Astrocyte (in vitro differentiated cells and primary cell): ENCODE data around the gene H3-3A. TPM values are rescaled to one million over a fixed set of nuclear protein-coding genes. Genes with fewer than 3 reads are reported as not detected.

ENCODE experiments used
- DNase-seq: peaks from one replicate; pipeline ENCODE4 v3.0.0-alpha.2; 2010; ENCODE audit warnings: low read depth
- FAIRE-seq: peaks from 2 replicates; lab custom pipeline; 2011; peaks lifted over from hg19 to GRCh38; lab: Jason Lieb, UNC
- H2AFZ ChIP-seq: 2 replicates; pipeline ENCODE4 v1.6.0; 2012; ENCODE audit warnings: low read depth, low read length, inconsistent platforms
- H3K27ac ChIP-seq: 2 replicates; pipeline ENCODE4 v1.5.1; 2011; ENCODE audit warnings: low read depth, low read length, inconsistent platforms
- H3K27me3 ChIP-seq: 2 replicates; pipeline ENCODE4 v1.6.0; 2011; ENCODE audit warnings: low read length, inconsistent platforms; ENCODE audit not compliant: insufficient read depth
- H3K36me3 ChIP-seq: 2 replicates; pipeline ENCODE4 v1.5.1; 2011; ENCODE audit warnings: low read length, inconsistent platforms; ENCODE audit not compliant: insufficient read depth
- H3K4me1 ChIP-seq: 2 replicates; pipeline ENCODE4 v1.5.1; 2011; ENCODE audit warnings: low read length, inconsistent platforms; ENCODE audit not compliant: insufficient read depth
- H3K4me2 ChIP-seq: 2 replicates; pipeline ENCODE4 v1.6.0; 2012; ENCODE audit warnings: low read length, inconsistent platforms
- H3K4me3 ChIP-seq: 2 replicates; pipeline ENCODE4 v1.5.1; 2011; ENCODE audit warnings: low read depth, mild to moderate bottlenecking, low read length, inconsistent platforms; ENCODE audit not compliant: insufficient read depth
- H3K79me2 ChIP-seq: 2 replicates; pipeline ENCODE4 v1.6.0; 2012; ENCODE audit warnings: mild to moderate bottlenecking, low read length, inconsistent platforms; ENCODE audit not compliant: insufficient read depth
- H3K9ac ChIP-seq: 2 replicates; pipeline ENCODE4 v1.6.0; 2012; ENCODE audit warnings: mild to moderate bottlenecking, low read length, inconsistent platforms
- H3K9me3 ChIP-seq: 2 replicates; pipeline ENCODE4 v1.5.1; 2012; ENCODE audit warnings: low read depth, mild to moderate bottlenecking, low read length, inconsistent platforms; ENCODE audit not compliant: insufficient read depth
- H4K20me1 ChIP-seq: 2 replicates; pipeline ENCODE4 v1.6.0; 2012; ENCODE audit warnings: low read length, inconsistent platforms; ENCODE audit not compliant: insufficient read depth
- H3K27ac Mint-ChIP-seq: one replicate; pipeline ENCODE4 v1.8.0; 2021; ENCODE audit warnings: mild to moderate bottlenecking, mixed read lengths; ENCODE audit not compliant: unreplicated experiment
- H3K27me3 Mint-ChIP-seq: one replicate; pipeline ENCODE4 v1.8.0; 2021; ENCODE audit warnings: low read depth, mixed read lengths; ENCODE audit not compliant: unreplicated experiment
- H3K36me3 Mint-ChIP-seq: one replicate; pipeline ENCODE4 v1.8.0; 2021; ENCODE audit warnings: low read depth, mixed read lengths; ENCODE audit not compliant: unreplicated experiment
- H3K4me1 Mint-ChIP-seq: one replicate; pipeline ENCODE4 v1.8.0; 2021; ENCODE audit warnings: low read depth, mixed read lengths; ENCODE audit not compliant: unreplicated experiment
- H3K4me3 Mint-ChIP-seq: one replicate; pipeline ENCODE4 v1.8.0; 2021; ENCODE audit warnings: mild to moderate bottlenecking, moderate library complexity, mixed read lengths; ENCODE audit not compliant: unreplicated experiment
- H3K9me3 Mint-ChIP-seq: one replicate; pipeline ENCODE4 v1.8.0; 2021; ENCODE audit warnings: mild to moderate bottlenecking, mixed read lengths; ENCODE audit not compliant: unreplicated experiment
- CTCF ChIP-seq: IDR thresholded peaks from 2 replicates; pipeline ENCODE4 v1.5.1; 2011; ENCODE audit warnings: low read depth, mild to moderate bottlenecking, inconsistent platforms, low read length, moderate library complexity; ENCODE audit not compliant: insufficient read depth
- EZH2 ChIP-seq: IDR thresholded peaks from 2 replicates; pipeline ENCODE4 v1.6.1; 2012; ENCODE audit warnings: mild to moderate bottlenecking, low read length, inconsistent platforms; ENCODE audit not compliant: insufficient read depth
- total RNA-seq: library from RNA; stranded (reverse); gene quantifications from 2 replicates; pipeline ENCODE4 v1.2.1, GENCODE V29; 2021

Gene H3-3A
- total RNA-seq, 1 donor from 2014 or later, result 375 TPM

- DNase-seq (no peak), FAIRE-seq (no peak)
- H3K36me3 Mint-ChIP-seq, result peaks cover 1% of the 10 kb centered on the region
- no peak overlapping the region for H2AFZ ChIP-seq
- no peaks in the 10 kb centered on the region for H3K36me3 ChIP-seq
- H3K79me2 ChIP-seq, result no peaks in the 10 kb centered on the region
- no peak overlapping the region for H3K27ac Mint-ChIP-seq
- H3K9me3 Mint-ChIP-seq, result no peaks in the 10 kb centered on the region
- no peak overlapping the region for H3K4me3 Mint-ChIP-seq
- peaks cover 15% of the 10 kb centered on the region for H3K4me1 ChIP-seq
- peak overlapping the region; percentile 25 for H3K9ac ChIP-seq
- H3K9me3 ChIP-seq, result no peaks in the 10 kb centered on the region
- TF ChIP-seq CTCF, result no peak
- TF ChIP-seq EZH2, result no peak
- peaks cover 5% of the 10 kb centered on the region for H3K27me3 ChIP-seq
- peaks cover 2% of the 10 kb centered on the region for H3K4me1 Mint-ChIP-seq
- H3K4me2 ChIP-seq, result no peak overlapping the region
- peaks cover 18% of the 10 kb centered on the region for H3K27me3 Mint-ChIP-seq
- no peak overlapping the region for H3K27ac ChIP-seq
- no peak overlapping the region for H3K4me3 ChIP-seq
- no peaks in the 10 kb centered on the region for H4K20me1 ChIP-seq
Observed at GRCh38 chr1:226098870-226099835, 36.6 kb downstream of the H3-3A start.

- Histone ChIP-seq H4K20me1 (no peaks in the 10 kb centered on the region), H3K36me3 (no peaks in the 10 kb centered on the region), H3K4me1 (peaks cover 15% of the 10 kb centered on the region), H2AFZ (peak overlapping the region; percentile 71), H3K27me3 (no peaks in the 10 kb centered on the region), H3K79me2 (no peaks in the 10 kb centered on the region), H3K9me3 (no peaks in the 10 kb centered on the region), H3K4me2 (peak overlapping the region; percentile 85), H3K4me3 (peak overlapping the region; percentile 54), H3K9ac (peak overlapping the region; percentile 59), H3K27ac (no peak overlapping the region)
- FAIRE-seq, result no peak
- peak overlapping the region; percentile 78 for H3K4me3 Mint-ChIP-seq
- H3K36me3 Mint-ChIP-seq, result no peaks in the 10 kb centered on the region
- peak; percentile 46 for DNase-seq
- peaks cover 9% of the 10 kb centered on the region for H3K4me1 Mint-ChIP-seq
- no peak for TF ChIP-seq EZH2
- TF ChIP-seq CTCF, result no peak
- H3K27ac Mint-ChIP-seq, result no peak overlapping the region
- peaks cover 16% of the 10 kb centered on the region for H3K27me3 Mint-ChIP-seq
- no peaks in the 10 kb centered on the region for H3K9me3 Mint-ChIP-seq
Observed at GRCh38 chr1:226100436-226101391, 38.2 kb downstream of the H3-3A start.
